GM18502 (cell line): Measurements from ENCODE around the gene OLFM1.
"Not testable (repeated sequence)": the region's sequence is repeated elsewhere in the genome, so short reads cannot be mapped to it uniquely, and the experiment has no call there.

Source experiments
- ATAC-seq: cut with Tn5 transposase; IDR thresholded peaks from one replicate; pipeline ENCODE4 v1.9.1; 2021; ENCODE audit warnings: mild to moderate bottlenecking; ENCODE audit not compliant: unreplicated experiment, poor library complexity

Gene OLFM1

GRCh38 chr9:135146766-135147473 lies 59.5 kb downstream of the OLFM1 start:
- ATAC-seq, result no peak

GRCh38 chr9:135147474-135147805 lies 60.0 kb downstream of the OLFM1 start:
- no peak for ATAC-seq

- no peak for ATAC-seq
Observed at GRCh38 chr9:135147938-135148337, 60.5 kb downstream of the OLFM1 start.

- no peak for ATAC-seq
Observed at GRCh38 chr9:135148386-135148785, 60.9 kb downstream of the OLFM1 start.

- ATAC-seq, result not testable (repeated sequence)
Observed at GRCh38 chr9:135149901-135150300, 62.4 kb downstream of the OLFM1 start.

GRCh38 chr9:135150981-135151380 lies 63.5 kb downstream of the OLFM1 start:
- no peak for ATAC-seq

GRCh38 chr9:135151757-135152613 lies 64.5 kb downstream of the OLFM1 start:
- ATAC-seq, result no peak

GRCh38 chr9:135152614-135153334 lies 65.3 kb downstream of the OLFM1 start:
- ATAC-seq, result no peak

GRCh38 chr9:135154050-135154615 lies 66.7 kb downstream of the OLFM1 start:
- ATAC-seq, result no peak

GRCh38 chr9:135155396-135155795 lies 67.9 kb downstream of the OLFM1 start:
- no peak for ATAC-seq

GRCh38 chr9:135156525-135157510 lies 69.3 kb downstream of the OLFM1 start:
- no peak for ATAC-seq

GRCh38 chr9:135157856-135158563 lies 70.5 kb downstream of the OLFM1 start:
- no peak for ATAC-seq

GRCh38 chr9:135158564-135158937 lies 71.1 kb downstream of the OLFM1 start:
- ATAC-seq, result no peak

GRCh38 chr9:135159801-135160200 lies 72.3 kb downstream of the OLFM1 start:
- ATAC-seq, result no peak

- no peak for ATAC-seq
Observed at GRCh38 chr9:135160862-135161261, 73.4 kb downstream of the OLFM1 start.

- ATAC-seq, result not testable (repeated sequence)
Observed at GRCh38 chr9:135162599-135162998, 75.1 kb downstream of the OLFM1 start.

- ATAC-seq, result no peak
Observed at GRCh38 chr9:135163023-135163780, 75.7 kb downstream of the OLFM1 start.

- ATAC-seq, result no peak
Observed at GRCh38 chr9:135164036-135164435, 76.6 kb downstream of the OLFM1 start.
